Smooth muscle cell (in vitro differentiated cells): Measurements from ENCODE around the gene MSRB1. TPM values are rescaled to one million over a fixed set of nuclear protein-coding genes. Genes with fewer than 3 reads are reported as not detected.

ENCODE experiments used
- DNase-seq: peaks from one replicate; lab custom pipeline; 2025; ENCODE audit not compliant: unreplicated experiment; lab: John Stamatoyannopoulos, UW
- H2AFZ ChIP-seq: fragments of 200-600 bp; sonication (generic); 2 replicates; pipeline ENCODE4 v1.6.0; 2016; ENCODE audit warnings: antibody characterized with exemption, low read depth, mild to moderate bottlenecking
- H3F3A ChIP-seq: fragments of 200-600 bp; sonication (generic); 2 replicates; pipeline ENCODE4 v1.6.0; 2017; ENCODE audit warnings: antibody characterized with exemption, low read depth
- H3K27ac ChIP-seq: fragments of 200-600 bp; sonication (generic); 2 replicates; pipeline ENCODE4 v1.5.1; 2016; ENCODE audit warnings: low read depth, mild to moderate bottlenecking
- H3K27me3 ChIP-seq: fragments of 200-600 bp; sonication (generic); 2 replicates; pipeline ENCODE4 v1.6.1; 2016; ENCODE audit warnings: low read depth, mild to moderate bottlenecking
- H3K36me3 ChIP-seq: fragments of 200-600 bp; sonication (generic); 2 replicates; pipeline ENCODE4 v1.5.1; 2016; ENCODE audit warnings: low read depth
- H3K4me1 ChIP-seq: fragments of 200-600 bp; sonication (generic); 2 replicates; pipeline ENCODE4 v1.5.1; 2016; ENCODE audit warnings: low read depth
- H3K4me2 ChIP-seq: fragments of 200-600 bp; sonication (generic); 2 replicates; pipeline ENCODE4 v1.6.0; 2016; ENCODE audit warnings: mild to moderate bottlenecking
- H3K4me3 ChIP-seq: fragments of 200-600 bp; sonication (generic); 2 replicates; pipeline ENCODE4 v1.5.1; 2016; ENCODE audit warnings: mild to moderate bottlenecking
- H3K79me2 ChIP-seq: fragments of 200-600 bp; sonication (generic); 2 replicates; pipeline ENCODE4 v1.6.0; 2016; ENCODE audit warnings: low read depth, mild to moderate bottlenecking
- H3K9ac ChIP-seq: fragments of 200-600 bp; sonication (generic); 2 replicates; pipeline ENCODE4 v1.6.0; 2016; ENCODE audit warnings: low read depth
- H3K9me3 ChIP-seq: fragments of 200-600 bp; sonication (generic); replicated peaks from 2 replicates; pipeline ENCODE4 v1.5.1; 2016; ENCODE audit warnings: low read depth
- H4K20me1 ChIP-seq: fragments of 200-600 bp; sonication (generic); 2 replicates; pipeline ENCODE4 v1.6.0; 2016; ENCODE audit warnings: low read depth
- WGBS: methylation state at CpG from one replicate; pipeline ENCODE4 v1.1.7; 2016; ENCODE audit warnings: low lambda C conversion rate; 5-methylcytosine and 5-hydroxymethylcytosine counted together
- polyA plus RNA-seq: library from polyadenylated mRNA; unstranded; fragments of >200 nt; fragmentation: Nextera tagmentation; extraction: Ambion mirVana; gene quantifications from 2 replicates; pipeline ENCODE4 v1.2.1, GENCODE V29; 2016
- total RNA-seq: library from RNA; depleted of rRNA; stranded (reverse); fragments of >200 nt; gene quantifications from 2 replicates; pipeline ENCODE4 v1.2.3, GENCODE V29; 2014
- TF ChIP-seq, protein P1 (sequence below): fragments of 200-600 bp; sonication (generic); IDR thresholded peaks from 2 replicates; pipeline ENCODE4 v1.5.1; 2017; ENCODE audit warnings: borderline replicate concordance, mild to moderate bottlenecking, antibody characterized with exemption; ENCODE audit not compliant: insufficient read depth, poor library complexity, severe bottlenecking

Gene MSRB1
- total and polyA plus RNA-seq, 2 experiments from 2014 or later: 9.9 to 21.8 TPM

DNA sequence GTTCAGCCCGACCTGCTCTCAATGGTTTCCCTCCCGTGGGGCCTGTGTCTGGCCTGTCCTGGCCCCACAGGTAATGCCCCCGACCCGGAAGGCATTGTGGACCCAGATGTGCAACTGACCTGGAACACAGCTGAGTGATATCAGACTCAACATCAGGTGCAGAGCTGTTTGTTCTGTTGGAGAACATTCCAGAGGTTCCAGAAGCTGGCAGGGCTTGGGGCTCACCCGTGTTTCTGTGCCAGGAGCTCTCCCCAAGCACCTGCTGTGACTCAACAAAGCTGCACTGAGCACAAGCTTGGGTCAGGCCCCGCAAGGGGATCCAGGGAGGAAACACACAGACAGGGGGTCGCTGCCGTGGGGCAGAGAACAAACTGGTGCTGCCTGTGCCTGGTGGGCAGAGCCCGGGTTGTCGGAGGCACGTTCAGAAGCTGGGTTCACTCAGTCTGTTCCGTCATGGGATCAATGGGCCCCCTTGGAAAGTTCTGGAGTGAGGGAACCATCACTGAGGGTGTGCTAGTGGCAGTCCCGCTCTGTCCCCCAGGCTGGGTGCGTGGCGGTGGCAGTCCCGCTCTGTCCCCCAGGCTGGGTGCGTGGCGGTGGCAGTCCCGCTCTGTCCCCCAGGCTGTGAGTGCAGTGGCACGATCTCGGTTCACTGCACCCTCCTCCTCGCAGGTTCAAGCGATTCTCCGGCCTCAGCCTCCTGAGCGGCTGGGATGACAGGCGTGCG, 46.9 kb downstream of the MSRB1 start:
- Histone ChIP-seq H4K20me1 (no peaks in the 10 kb centered on the region), H3K9ac (no peak overlapping the region), H3K4me2 (no peak overlapping the region), H3F3A (no peaks in the 10 kb centered on the region), H2AFZ (no peak overlapping the region), H3K4me3 (no peak overlapping the region), H3K79me2 (no peaks in the 10 kb centered on the region), H3K27me3 (no peaks in the 10 kb centered on the region), H3K27ac (no peak overlapping the region), H3K36me3 (no peaks in the 10 kb centered on the region), H3K9me3 (no peaks in the 10 kb centered on the region), H3K4me1 (no peaks in the 10 kb centered on the region)
- no peak for DNase-seq
- TF ChIP-seq, protein P1, sequence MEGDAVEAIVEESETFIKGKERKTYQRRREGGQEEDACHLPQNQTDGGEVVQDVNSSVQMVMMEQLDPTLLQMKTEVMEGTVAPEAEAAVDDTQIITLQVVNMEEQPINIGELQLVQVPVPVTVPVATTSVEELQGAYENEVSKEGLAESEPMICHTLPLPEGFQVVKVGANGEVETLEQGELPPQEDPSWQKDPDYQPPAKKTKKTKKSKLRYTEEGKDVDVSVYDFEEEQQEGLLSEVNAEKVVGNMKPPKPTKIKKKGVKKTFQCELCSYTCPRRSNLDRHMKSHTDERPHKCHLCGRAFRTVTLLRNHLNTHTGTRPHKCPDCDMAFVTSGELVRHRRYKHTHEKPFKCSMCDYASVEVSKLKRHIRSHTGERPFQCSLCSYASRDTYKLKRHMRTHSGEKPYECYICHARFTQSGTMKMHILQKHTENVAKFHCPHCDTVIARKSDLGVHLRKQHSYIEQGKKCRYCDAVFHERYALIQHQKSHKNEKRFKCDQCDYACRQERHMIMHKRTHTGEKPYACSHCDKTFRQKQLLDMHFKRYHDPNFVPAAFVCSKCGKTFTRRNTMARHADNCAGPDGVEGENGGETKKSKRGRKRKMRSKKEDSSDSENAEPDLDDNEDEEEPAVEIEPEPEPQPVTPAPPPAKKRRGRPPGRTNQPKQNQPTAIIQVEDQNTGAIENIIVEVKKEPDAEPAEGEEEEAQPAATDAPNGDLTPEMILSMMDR: no peak
- 92% methylated on average over 27 of the region's 27 CpGs for WGBS

DNA sequence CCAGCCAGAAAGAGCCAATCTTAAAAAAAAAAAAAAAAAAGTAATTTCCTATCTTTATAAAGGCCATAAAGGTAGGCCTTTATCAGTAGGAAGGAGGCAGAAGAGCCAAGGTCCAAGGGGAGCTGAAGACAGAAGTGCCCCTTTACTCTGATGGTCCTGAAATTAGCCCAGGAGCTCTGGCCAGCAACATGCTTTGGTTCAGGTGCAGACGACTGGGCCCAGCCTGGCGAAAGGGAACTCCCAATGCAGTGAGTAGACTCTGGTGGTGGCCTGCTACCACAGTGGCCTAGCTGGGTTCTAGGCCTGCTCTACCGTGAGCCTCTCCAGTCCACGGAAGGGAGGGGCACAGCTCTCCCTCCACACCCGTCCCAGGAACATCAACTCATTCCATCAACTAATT, 47.9 kb downstream of the MSRB1 start:
- WGBS: 84% methylated on average over 5 of the region's 5 CpGs
- no peak for DNase-seq
- no peaks in the 10 kb centered on the region for H3K9me3 ChIP-seq
- H3K4me3 ChIP-seq: no peak overlapping the region
- H3F3A ChIP-seq: no peaks in the 10 kb centered on the region
- H3K27ac ChIP-seq: no peak overlapping the region
- no peaks in the 10 kb centered on the region for H3K36me3 ChIP-seq
- H3K9ac ChIP-seq: no peak overlapping the region
- no peaks in the 10 kb centered on the region for H3K79me2 ChIP-seq
- no peaks in the 10 kb centered on the region for H3K4me1 ChIP-seq
- H3K27me3 ChIP-seq: peaks cover 7% of the 10 kb centered on the region
- TF ChIP-seq, protein P1: no peak
- no peaks in the 10 kb centered on the region for H4K20me1 ChIP-seq
- no peak overlapping the region for H3K4me2 ChIP-seq
- H2AFZ ChIP-seq: no peak overlapping the region

DNA sequence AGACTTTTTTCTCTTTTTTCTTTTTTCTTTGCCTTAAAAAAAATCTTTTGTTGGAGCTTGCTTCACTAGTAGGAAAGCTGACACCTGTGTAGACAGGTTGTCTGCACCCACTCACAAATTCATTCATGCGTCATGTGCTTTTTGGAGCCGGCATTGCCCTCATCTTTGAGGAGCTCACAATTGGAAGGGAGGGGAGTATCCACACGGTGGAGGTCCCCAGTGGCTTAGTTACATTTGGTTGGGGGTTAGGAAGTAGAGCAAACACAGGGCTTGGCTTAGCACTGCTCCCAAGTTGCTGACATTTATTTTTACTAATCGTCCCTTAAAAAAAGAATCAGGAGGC, 52.3 kb downstream of the MSRB1 start:
- Histone ChIP-seq H3K4me2 (no peak overlapping the region), H3K4me1 (no peaks in the 10 kb centered on the region), H2AFZ (no peak overlapping the region), H3K27me3 (peaks cover 10% of the 10 kb centered on the region), H3K36me3 (no peaks in the 10 kb centered on the region), H3K79me2 (no peaks in the 10 kb centered on the region), H4K20me1 (no peaks in the 10 kb centered on the region), H3K27ac (no peak overlapping the region), H3K9ac (no peak overlapping the region), H3K9me3 (no peaks in the 10 kb centered on the region), H3K4me3 (no peak overlapping the region), H3F3A (no peaks in the 10 kb centered on the region)
- TF ChIP-seq, protein P1: no peak
- no peak for DNase-seq
- WGBS: 50% methylated on average over 4 of the region's 4 CpGs
